Epithelial cell of esophagus (primary cell): ENCODE results near the gene RHOT1.
"Not testable (repeated sequence)": the region's sequence is repeated elsewhere in the genome, so short reads cannot be mapped to it uniquely, and the experiment has no call there.

Source experiments
- DNase-seq: peaks from one replicate; pipeline ENCODE4 v3.0.0; 2010; ENCODE audit warnings: low read depth
- H3K4me3 ChIP-seq: 2 replicates; pipeline ENCODE4 v1.5.1; 2011; ENCODE audit warnings: mild to moderate bottlenecking, low read length, control low read depth
- CTCF ChIP-seq: IDR thresholded peaks from 2 replicates; pipeline ENCODE4 v1.5.1; 2011; ENCODE audit warnings: low read depth, mild to moderate bottlenecking, low read length, control low read depth, inconsistent platforms; ENCODE audit not compliant: insufficient read depth; ENCODE audit errors: missing control alignments

The RHOT1 gene

GRCh38 chr17:32256701-32257019, 114.4 kb downstream of the RHOT1 start:
- no peak for DNase-seq
- TF ChIP-seq CTCF, result no peak
- no peak overlapping the region for H3K4me3 ChIP-seq

GRCh38 chr17:32258383-32259140, 116.3 kb downstream of the RHOT1 start:
- DNase-seq, result no peak
- TF ChIP-seq CTCF, result no peak
- no peak overlapping the region for H3K4me3 ChIP-seq

GRCh38 chr17:32259586-32259985, 117.3 kb downstream of the RHOT1 start:
- no peak for TF ChIP-seq CTCF
- no peak overlapping the region for H3K4me3 ChIP-seq
- DNase-seq, result peak; percentile 33

GRCh38 chr17:32261417-32261736, 119.1 kb downstream of the RHOT1 start:
- DNase-seq, result peak; percentile 32
- no peak overlapping the region for H3K4me3 ChIP-seq
- TF ChIP-seq CTCF, result no peak

- no peak for TF ChIP-seq CTCF
- H3K4me3 ChIP-seq, result no peak overlapping the region
- DNase-seq, result no peak
Observed at GRCh38 chr17:32261936-32262510, 119.7 kb downstream of the RHOT1 start.

- not testable (repeated sequence) for H3K4me3 ChIP-seq, DNase-seq
Observed at GRCh38 chr17:32263515-32263914, 121.2 kb downstream of the RHOT1 start.

- TF ChIP-seq CTCF, result no peak
- DNase-seq, result no peak
Observed at GRCh38 chr17:32264140-32264799, 122.0 kb downstream of the RHOT1 start.

More at GRCh38 chr17:32264140-32264799, 122.0 kb downstream of the RHOT1 start:
- no peak overlapping the region for H3K4me3 ChIP-seq
